Measurements from ENCODE around the gene TCEANC2.

Gene TCEANC2

GRCh38 chr1:54134295-54134694 is 80.9 kb downstream of the TCEANC2 start:
- no peak for DNase-seq (ENCODE audit: low read depth in 1 of 2, low spot score in 1 of 2)

GRCh38 chr1:54135436-54136120 is 82.2 kb downstream of the TCEANC2 start:
- no peak for DNase-seq (ENCODE audit: low read depth in 1 of 2, low spot score in 1 of 2)

GRCh38 chr1:54136269-54136896 is 83.0 kb downstream of the TCEANC2 start:
- no peak for DNase-seq (ENCODE audit: low read depth in 1 of 2, low spot score in 1 of 2)

- DNase-seq (ENCODE audit: low read depth in 1 of 2, low spot score in 1 of 2): no peak
Measured at GRCh38 chr1:54136963-54137533, 83.6 kb downstream of the TCEANC2 start.

GRCh38 chr1:54137534-54138061 is 84.2 kb downstream of the TCEANC2 start:
- DNase-seq (ENCODE audit: low read depth in 1 of 2, low spot score in 1 of 2): no peak

- no peak for DNase-seq (ENCODE audit: low read depth in 1 of 2, low spot score in 1 of 2)
Measured at GRCh38 chr1:54138994-54139393, 85.6 kb downstream of the TCEANC2 start.

- no peak for DNase-seq (ENCODE audit: low read depth in 1 of 2, low spot score in 1 of 2)
Measured at GRCh38 chr1:54139711-54140110, 86.3 kb downstream of the TCEANC2 start.

GRCh38 chr1:54142146-54142900 is 88.9 kb downstream of the TCEANC2 start:
- no peak for DNase-seq (ENCODE audit: low read depth in 1 of 2, low spot score in 1 of 2)

GRCh38 chr1:54144366-54144765 is 91.0 kb downstream of the TCEANC2 start:
- DNase-seq (ENCODE audit: low read depth in 1 of 2, low spot score in 1 of 2): no peak

GRCh38 chr1:54149734-54150133 is 96.3 kb downstream of the TCEANC2 start:
- DNase-seq (ENCODE audit: low read depth in 1 of 2, low spot score in 1 of 2): no peak

GRCh38 chr1:54151013-54151412 is 97.6 kb downstream of the TCEANC2 start:
- DNase-seq (ENCODE audit: low read depth in 1 of 2, low spot score in 1 of 2): no peak

GRCh38 chr1:54152696-54153095 is 99.3 kb downstream of the TCEANC2 start, which contains the start of gene CDCP2:
CDCP2 (minus strand) TSS chr1:54153000; CDS start chr1:54152922, 78 bp downstream.
- DNase-seq (ENCODE audit: low read depth in 1 of 2, low spot score in 1 of 2): no peak

GRCh38 chr1:54153535-54154439 is 100.4 kb downstream of the TCEANC2 start:
- DNase-seq (ENCODE audit: low read depth in 1 of 2, low spot score in 1 of 2): no peak
